Hematopoietic multipotent progenitor cell treated with erythropoietin and hydrocortisone succinate and interleukin-3 and kit ligand, for 15 days (in vitro differentiated cells): ENCODE results near the gene MYRF.

Source experiments
- DNase-seq: peaks from one replicate; pipeline ENCODE4 v3.0.0-alpha.2; 2015; ENCODE audit warnings: low spot score

Gene MYRF

DNA sequence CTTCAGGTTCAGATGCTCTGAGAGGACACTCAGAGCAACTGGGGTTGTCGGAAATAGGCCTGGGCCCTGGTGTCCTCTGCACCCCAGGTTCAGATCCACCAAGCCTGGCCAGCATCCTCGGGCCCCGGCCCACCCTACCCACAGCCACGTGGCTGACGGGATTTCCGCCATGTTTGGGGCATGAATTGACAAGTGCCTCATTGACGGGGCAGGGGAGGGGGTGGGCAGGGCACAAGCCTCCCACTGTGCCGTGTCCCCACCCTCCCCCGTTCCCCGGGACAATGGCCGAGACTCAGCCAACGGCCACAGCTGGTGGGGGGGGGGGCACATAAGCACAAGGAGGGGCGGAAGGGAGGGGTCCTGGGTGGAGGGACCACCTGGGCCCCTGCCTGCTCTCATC is 8.5 kb downstream of the MYRF start:
- no peak for DNase-seq

GRCh38 chr11:61761440-61762222 is 9.2 kb downstream of the MYRF start:
- no peak for DNase-seq

GRCh38 chr11:61762223-61762615 is 9.8 kb downstream of the MYRF start:
- DNase-seq: no peak

DNA sequence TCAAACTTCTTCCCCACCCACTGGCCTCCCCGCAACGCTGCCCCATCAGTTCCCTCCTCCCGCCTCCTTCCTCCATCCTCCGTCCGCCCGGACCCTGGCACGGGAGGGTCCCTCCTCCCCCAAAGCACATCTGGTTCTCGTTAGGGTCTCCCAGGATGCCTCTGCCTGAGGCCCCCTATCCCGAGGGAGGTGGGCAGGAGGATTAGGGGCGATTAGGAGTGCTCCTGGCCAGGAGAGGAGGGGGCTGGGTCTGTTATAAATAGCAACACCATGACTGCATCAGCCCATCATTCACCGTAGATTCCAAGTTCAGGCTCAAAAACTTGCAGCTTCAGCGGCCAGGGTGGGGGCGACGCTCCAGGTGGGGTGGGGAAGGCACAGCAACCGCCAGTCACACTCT is 10.4 kb downstream of the MYRF start:
- DNase-seq: no peak

DNA sequence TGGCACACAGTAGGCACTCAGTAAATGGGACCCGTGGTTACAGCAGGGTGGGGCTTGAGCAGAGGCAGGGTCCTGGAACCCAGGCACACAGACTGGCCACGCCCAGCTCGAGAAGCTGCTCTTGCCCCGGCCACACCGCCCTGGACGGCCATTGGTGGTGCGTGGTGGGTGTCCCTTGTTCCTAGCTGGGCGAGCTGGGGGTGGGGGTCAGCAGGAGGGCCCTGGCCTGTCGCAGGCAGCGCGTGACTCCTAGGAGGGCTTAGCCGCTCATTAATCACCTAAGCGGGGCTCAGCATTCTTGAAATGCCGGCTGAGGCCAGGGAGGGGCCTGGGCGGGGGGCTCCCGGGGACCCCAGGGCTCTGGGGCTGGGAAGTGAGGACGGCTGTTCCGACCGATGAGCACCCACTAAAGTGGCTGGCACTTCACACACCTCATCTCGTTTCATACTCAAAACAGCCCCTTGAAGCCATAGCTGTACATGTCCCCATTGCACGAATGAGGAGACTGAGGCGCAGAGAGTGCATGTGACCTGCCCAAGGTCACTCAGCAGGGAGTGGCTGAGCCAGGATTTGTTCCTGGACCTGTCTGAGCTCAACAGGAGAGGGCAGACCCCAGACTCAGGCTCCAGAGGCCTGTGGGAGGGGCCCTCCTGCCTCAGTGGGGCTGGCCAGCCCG is 11.6 kb downstream of the MYRF start:
- no peak for DNase-seq

DNA sequence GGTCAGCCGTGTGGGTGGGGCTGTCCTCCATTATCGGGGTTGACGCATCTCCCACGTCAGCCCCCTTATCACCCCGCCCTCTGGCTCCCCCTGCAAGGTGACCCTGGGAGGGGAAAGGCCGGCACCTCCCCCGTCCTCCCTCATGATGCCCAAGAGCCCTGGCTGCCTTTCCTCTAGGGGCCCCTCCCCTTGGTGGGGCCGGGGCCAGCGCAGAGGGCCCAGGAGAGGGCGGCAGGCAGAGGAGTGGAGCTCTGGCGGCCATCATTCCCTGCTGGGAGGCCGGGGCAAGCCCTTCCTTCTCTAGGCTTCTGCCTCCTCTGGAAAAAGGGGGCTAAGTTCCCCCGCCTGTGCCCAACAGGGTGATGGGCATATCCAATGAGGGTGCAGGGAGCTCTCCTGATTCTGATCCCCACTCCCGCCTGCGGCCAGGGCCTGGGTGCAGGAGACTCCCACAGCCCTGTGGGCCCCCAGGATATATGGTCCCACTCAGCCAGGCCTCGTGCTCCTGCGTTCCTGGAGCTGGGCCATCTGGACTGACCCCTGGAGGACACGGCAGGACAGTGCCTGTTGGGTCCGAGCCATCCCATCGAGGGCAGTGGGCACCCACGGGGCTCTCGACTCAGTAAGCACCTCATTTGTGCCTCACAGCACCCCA is 12.3 kb downstream of the MYRF start:
- DNase-seq: no peak

DNA sequence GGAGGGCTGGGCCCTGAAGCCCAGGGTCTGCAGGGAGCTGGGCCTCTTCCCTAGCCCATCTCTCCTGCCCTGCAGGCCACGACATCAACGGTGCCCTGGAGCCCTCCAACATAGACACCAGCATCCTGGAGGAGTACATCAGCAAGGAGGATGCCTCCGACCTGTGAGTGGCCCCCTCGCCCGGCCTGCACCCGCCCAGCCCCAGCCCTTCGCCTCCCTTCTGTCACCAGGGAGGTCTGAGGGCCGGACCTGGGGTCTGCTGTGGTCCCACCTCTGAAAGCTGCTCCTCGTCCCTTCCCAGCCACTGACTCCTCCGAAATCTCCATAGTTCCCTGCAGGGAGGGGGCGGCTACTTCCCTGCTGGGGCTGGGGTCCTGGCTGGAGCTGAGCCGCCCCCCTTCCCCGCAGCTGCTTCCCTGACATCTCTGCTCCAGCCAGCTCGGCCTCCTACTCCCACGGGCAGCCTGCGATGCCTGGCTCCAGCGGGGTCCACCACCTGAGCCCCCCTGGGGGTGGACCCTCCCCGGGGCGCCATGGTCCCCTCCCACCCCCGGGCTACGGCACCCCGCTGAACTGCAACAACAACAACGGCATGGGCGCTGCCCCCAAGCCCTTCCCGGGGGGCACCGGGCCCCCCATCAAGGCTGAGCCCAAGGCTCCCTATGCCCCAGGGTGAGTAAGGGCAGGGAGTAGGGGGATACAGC is 13.3 kb downstream of the MYRF start:
- DNase-seq: no peak

GRCh38 chr11:61766353-61766841 is 14.0 kb downstream of the MYRF start:
- no peak for DNase-seq

GRCh38 chr11:61768376-61769076 is 16.1 kb downstream of the MYRF start:
- DNase-seq: no peak

GRCh38 chr11:61769169-61769920 is 16.9 kb downstream of the MYRF start:
- no peak for DNase-seq

DNA sequence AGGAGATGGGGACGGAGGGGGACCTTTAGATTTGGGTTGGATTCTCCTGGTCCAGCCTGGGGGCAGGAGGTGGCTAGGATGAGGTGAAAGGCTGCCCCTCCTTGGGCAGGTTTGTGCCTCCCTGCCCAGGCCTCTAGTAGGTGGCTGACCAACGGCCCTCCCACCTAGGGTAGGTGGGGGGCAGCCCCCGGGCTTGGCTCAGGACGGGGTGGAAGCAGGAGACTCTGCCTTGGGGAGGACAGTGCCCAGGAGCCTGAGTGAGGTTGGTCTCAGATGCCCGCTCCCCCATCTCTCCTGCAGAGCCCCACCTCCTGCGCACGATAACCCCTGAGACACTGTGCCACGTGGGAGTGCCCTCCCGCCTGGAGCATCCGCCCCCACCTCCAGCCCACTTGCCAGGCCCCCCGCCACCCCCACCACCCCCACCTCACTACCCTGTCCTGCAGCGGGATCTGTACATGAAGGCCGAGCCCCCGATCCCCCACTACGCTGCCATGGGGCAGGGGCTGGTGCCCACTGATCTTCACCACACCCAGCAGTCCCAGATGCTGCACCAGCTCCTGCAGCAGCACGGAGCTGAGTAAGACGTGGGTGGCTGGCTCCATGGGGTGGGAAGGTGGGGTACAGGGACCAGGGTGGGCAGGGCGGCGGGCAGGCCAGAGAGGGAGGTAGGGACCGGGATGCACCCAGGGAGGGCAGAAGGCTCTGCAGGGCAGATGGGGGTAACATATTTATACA is 17.7 kb downstream of the MYRF start:
- DNase-seq: no peak

DNA sequence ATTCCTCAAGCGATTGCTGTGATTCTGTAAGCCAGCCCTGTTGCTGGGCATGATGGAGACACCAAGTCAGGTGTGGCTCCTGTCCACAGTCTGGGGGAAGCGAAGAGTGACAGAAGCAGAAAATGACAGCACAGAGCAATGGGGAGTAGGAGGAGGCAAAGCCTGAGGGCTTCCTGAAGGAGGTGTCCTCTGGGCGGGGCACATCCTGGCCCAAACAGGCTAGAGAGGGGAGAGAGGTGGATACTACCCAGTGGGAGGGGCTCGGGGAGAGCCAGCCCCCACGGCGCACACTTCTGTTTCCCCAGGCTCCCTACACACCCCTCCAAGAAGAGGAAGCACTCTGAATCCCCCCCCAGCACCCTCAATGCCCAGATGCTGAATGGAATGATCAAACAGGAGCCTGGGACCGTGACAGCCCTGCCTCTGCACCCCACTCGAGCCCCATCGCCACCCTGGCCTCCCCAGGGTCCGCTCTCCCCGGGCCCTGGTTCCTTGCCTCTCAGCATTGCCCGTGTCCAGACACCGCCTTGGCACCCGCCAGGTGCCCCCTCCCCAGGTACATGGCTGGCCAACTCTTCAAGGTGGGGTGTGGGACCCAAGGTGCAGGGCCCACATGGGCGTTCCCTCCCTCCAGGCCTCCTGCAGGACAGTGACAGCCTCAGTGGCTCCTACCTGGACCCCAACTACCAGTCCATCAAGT is 18.9 kb downstream of the MYRF start:
- DNase-seq: no peak

GRCh38 chr11:61771985-61772455 is 19.6 kb downstream of the MYRF start:
- no peak for DNase-seq

DNA sequence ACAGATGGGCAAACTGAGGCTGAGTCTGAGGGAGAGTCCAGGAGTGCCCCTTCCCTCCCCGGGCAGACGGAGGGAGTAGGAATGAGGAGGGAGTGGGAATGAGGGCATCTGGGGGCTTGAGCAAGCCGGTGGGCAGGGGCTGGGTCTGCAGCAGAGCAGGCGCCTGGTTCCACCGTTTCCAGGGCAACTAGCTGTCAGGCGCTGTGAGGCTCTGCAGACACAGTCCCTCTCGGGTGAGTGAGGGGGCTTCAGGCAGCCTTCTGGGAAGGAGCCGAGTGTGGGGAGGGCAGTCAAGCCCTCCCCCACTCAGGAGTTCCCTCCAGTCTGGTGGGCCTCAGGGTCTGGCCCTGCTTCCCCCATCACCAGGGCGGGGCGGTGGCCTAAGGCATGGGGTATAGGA is 20.9 kb downstream of the MYRF start:
- no peak for DNase-seq

GRCh38 chr11:61773809-61774208 is 21.4 kb downstream of the MYRF start:
- DNase-seq: no peak

- no peak for DNase-seq
Measured at GRCh38 chr11:61774411-61774810, 22.0 kb downstream of the MYRF start.

- DNase-seq: no peak
Measured at GRCh38 chr11:61775106-61775505, 22.7 kb downstream of the MYRF start.

- DNase-seq: no peak
Measured at GRCh38 chr11:61775606-61776554, 23.4 kb downstream of the MYRF start.
